GM12878 (cell line): Measurements from ENCODE around the gene ATP10D. TPM values are rescaled to one million over a fixed set of nuclear protein-coding genes. Genes with fewer than 3 reads are reported as not detected.
A peak's percentile ranks its signal among the peaks of the same experiment; 100 is the strongest.

ENCODE experiments used
- BCL11A ChIP-seq: IDR thresholded peaks from 2 replicates; pipeline ENCODE4 v1.6.1; 2011; ENCODE audit warnings: low read depth, low read length
- CEBPB ChIP-seq, 2 experiments: fragments of 150-350 bp in 1 of 2; IDR thresholded peaks; 2 replicates each; pipeline ENCODE4 v1.6.1; 2012 to 2014; ENCODE audit warnings: low read depth in 2 of 2, low read length in 2 of 2, borderline replicate concordance in 1 of 2, inconsistent platforms in 1 of 2
- CREB1 ChIP-seq: IDR thresholded peaks from 2 replicates; pipeline ENCODE4 v1.6.1; 2012; ENCODE audit warnings: low read depth, mild to moderate bottlenecking, inconsistent platforms
- CTCF ChIP-seq, 3 experiments: IDR thresholded peaks in 2 of 3; conservative IDR thresholded peaks in 1 of 3; 2 replicates each; pipeline ENCODE4 v1.5.1; 2011; ENCODE audit warnings: low read depth in 3 of 3, low read length in 3 of 3, mild to moderate bottlenecking in 3 of 3, control low read depth in 2 of 3, moderate library complexity in 2 of 3, inconsistent platforms in 1 of 3, mixed read lengths in 1 of 3; ENCODE audit not compliant: control insufficient read depth in 2 of 3, insufficient read depth in 1 of 3; ENCODE audit errors: extremely low read depth in 1 of 3
- DPF2 ChIP-seq: fragments of 450-650 bp; IDR thresholded peaks from 2 replicates; pipeline ENCODE4 v1.6.1; 2017; ENCODE audit warnings: mild to moderate bottlenecking
- EED ChIP-seq: sonication (generic); IDR thresholded peaks from 2 replicates; pipeline ENCODE4 v1.6.1; 2016; ENCODE audit warnings: antibody characterized with exemption, low read depth
- EP300 ChIP-seq, 2 experiments: fragments of 150-350 bp in 1 of 2; IDR thresholded peaks; 2 replicates each; pipeline ENCODE4 v1.6.1; 2011 to 2012; ENCODE audit warnings: low read depth in 2 of 2, low read length in 2 of 2, borderline replicate concordance in 1 of 2, improper control_type of control experiment in 1 of 2, inconsistent platforms in 1 of 2; ENCODE audit not compliant: control insufficient read depth in 1 of 2
- ESRRA ChIP-seq: IDR thresholded peaks from 2 replicates; pipeline ENCODE4 v1.6.1; 2012; ENCODE audit warnings: mild to moderate bottlenecking, low read length, improper control_type of control experiment
- IRF4 ChIP-seq: IDR thresholded peaks from 2 replicates; pipeline ENCODE4 v1.6.1; 2011; ENCODE audit warnings: low read depth, low read length
- IRF5 ChIP-seq: fragments of 450-650 bp; IDR thresholded peaks from 2 replicates; pipeline ENCODE4 v1.6.1; 2017; ENCODE audit warnings: borderline replicate concordance
- MTA2 ChIP-seq: fragments of 450-650 bp; IDR thresholded peaks from 2 replicates; pipeline ENCODE4 v1.6.1; 2016; ENCODE audit warnings: low read depth, mild to moderate bottlenecking, moderate library complexity
- MTA3 ChIP-seq: IDR thresholded peaks from 2 replicates; pipeline ENCODE4 v1.6.1; 2012; ENCODE audit warnings: low read length, inconsistent platforms, borderline replicate concordance
- MXI1 ChIP-seq: fragments of 150-350 bp; IDR thresholded peaks from 2 replicates; pipeline ENCODE4 v1.6.1; 2011; ENCODE audit warnings: low read depth, mild to moderate bottlenecking, inconsistent platforms, low read length, improper control_type of control experiment
- NFIC ChIP-seq: IDR thresholded peaks from 2 replicates; pipeline ENCODE4 v1.6.1; 2012; ENCODE audit warnings: low read depth, mild to moderate bottlenecking, inconsistent platforms, low read length, moderate library complexity
- RELB ChIP-seq: fragments of 450-650 bp; IDR thresholded peaks from 2 replicates; pipeline ENCODE4 v1.6.1; 2017; ENCODE audit warnings: low read depth, mild to moderate bottlenecking, moderate library complexity
- TCF12 ChIP-seq: IDR thresholded peaks from 2 replicates; pipeline ENCODE4 v1.6.1; 2011; ENCODE audit warnings: low read depth, mild to moderate bottlenecking, low read length
- YBX1 ChIP-seq: fragments of 450-650 bp; IDR thresholded peaks from 2 replicates; pipeline ENCODE4 v1.6.1; 2016; ENCODE audit warnings: antibody characterized with exemption
- polyA plus RNA-seq, 11 experiments: library from polyadenylated mRNA; depleted of rRNA in 4 of 11; unstranded in 6 of 11; stranded (reverse) in 5 of 11; fragments of >200 nt; fragmentation: Nextera tagmentation in 4 of 11; fragmentation: Illumina TruSeq in 1 of 11; extraction: Ambion mirVana in 4 of 11; extraction: Trizol in 1 of 11; gene quantifications; 1 replicate in 1 of 11; 2 replicates in 10 of 11; pipeline versions ENCODE4 v1.2.1 to v1.2.3, GENCODE V29; 2011 to 2016; ENCODE audit warnings: inconsistent platforms in 2 of 11, missing spikeins in 2 of 11, low read depth in 1 of 11
- total RNA-seq, 4 experiments: library from RNA; depleted of rRNA in 3 of 4; stranded (reverse); fragments of >200 nt in 3 of 4; fragmentation: Illumina TruSeq in 1 of 4; extraction: Trizol in 1 of 4; gene quantifications; 2 replicates each; pipeline versions ENCODE4 v1.2.1 to v1.2.3, GENCODE V29; 2013 to 2021

The ATP10D gene
- total and polyA plus RNA-seq, 10 of the 15 experiments (the other 5 are each of a cell fraction or from before 2014, with no cell fraction given), result 10.2 to 50.3 (median 19.1) TPM

GRCh38 chr4:47498899-47499298, 13.8 kb downstream of the ATP10D start (continued):
- TF ChIP-seq CREB1 (0 out of 2 replicates have a peak, but pooled peaks have one; percentile 9), TCF12 (no peak), CTCF (IDR thresholded peaks at IDR 0.05 in 2 of 3, conservative IDR thresholded peaks at IDR 0.05 in 1 of 3; ENCODE audit: control insufficient read depth in 2 of 3, extremely low read depth in 1 of 3, insufficient read depth in 1 of 3, low read depth in 3 of 3, low read length in 3 of 3) (no peak), EED (peak; percentile 52; the same call in 1 of the 2 replicates), RELB (peak; percentile 65; the same call in 1 of the 2 replicates), MTA3 (no peak), NFIC (peak; percentile 47; the same call in 1 of the 2 replicates), YBX1 (no peak), EP300 (IDR thresholded peaks at IDR 0.05; ENCODE audit: borderline replicate concordance in 1 of 2, control insufficient read depth in 1 of 2, low read depth in 2 of 2, low read length in 2 of 2) (peak in 1 of 2 experiments; percentile 46; a peak in 1 of 4 replicates), IRF4 (no peak), DPF2 (0 out of 2 replicates have a peak, but pooled peaks have one; percentile 17), MTA2 (peak; percentile 81), CEBPB (IDR thresholded peaks at IDR 0.05; ENCODE audit: borderline replicate concordance in 1 of 2, low read depth in 2 of 2, low read length in 2 of 2) (no peak), MXI1 (no peak), ESRRA (no peak), BCL11A (no peak), IRF5 (no peak)
